NCI-H226 (cell line): ENCODE results near the gene IFI30.

Experiments used
- DNase-seq: peaks from one replicate; pipeline ENCODE4 v3.0.0-alpha.2; 2015

IFI30 gene

DNA sequence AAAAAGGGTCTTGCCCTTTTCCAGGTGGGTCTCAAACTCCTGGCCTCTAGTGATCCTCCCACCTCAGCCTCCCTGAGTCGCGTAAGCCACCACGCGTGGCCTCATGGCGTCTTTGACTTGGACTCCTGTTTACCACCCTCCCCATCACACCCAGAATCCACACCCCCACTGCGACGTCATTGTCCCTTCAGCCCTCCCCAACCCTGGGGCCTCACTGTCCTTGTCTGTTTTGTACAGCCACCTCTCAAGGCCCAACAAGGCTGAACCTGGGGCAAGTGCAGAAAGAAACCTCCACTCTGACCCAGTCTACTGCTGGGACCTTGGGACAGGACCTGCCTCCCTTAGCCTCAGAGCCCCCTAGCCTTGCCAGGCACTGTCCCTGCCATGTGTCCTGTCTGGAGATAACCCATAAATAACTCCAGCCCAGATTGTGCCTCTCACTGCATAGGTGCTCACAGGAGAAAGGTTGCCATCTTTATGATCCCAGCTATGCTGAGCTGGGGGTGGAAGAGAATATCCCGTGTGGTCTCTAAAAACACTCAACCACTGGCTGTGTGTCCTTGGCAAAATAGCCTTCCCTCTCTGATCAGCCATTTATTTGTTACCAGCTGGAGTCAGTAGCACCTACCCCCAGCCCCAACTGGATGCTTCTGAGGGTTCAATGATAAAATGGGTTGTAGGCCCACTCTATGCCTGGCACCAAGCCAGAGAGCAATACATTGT lies 1.8 kb upstream of the IFI30 start:
- no peak for DNase-seq

DNA sequence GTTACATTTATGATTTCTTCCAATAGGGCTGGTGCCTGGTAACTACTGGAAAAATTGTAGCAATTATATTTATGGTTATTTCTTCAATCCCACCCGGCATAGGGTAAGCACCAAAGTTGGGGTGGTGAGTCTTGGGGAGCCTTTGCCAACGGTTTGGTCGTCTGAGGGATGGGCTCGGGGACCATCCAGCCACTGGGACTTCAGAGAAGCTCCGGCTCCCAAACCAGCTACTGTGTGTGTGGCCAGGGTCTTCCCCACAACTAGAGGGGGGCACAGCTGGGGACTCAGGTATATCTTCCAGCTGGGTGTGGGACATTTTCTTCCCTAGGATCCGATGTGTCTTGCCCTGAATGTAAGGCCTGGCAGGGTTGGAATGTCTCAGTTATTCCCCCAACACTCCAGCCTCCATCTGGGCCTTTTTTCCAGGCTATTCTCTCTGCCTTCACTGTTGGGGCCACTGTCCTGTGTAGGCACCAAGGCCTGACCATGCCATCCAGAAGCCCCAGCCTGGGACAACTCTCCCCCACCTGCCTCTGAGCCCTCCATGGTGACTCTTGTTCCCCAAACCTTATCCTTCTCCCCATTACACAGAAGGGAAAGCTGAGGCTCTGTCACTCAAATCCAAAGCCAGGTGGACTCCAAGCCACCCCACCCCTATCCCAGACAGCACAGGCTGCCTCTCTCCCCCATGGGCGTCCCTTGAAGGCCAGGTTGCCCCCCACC lies 1.1 kb upstream of the IFI30 start:
- DNase-seq = no peak

DNA sequence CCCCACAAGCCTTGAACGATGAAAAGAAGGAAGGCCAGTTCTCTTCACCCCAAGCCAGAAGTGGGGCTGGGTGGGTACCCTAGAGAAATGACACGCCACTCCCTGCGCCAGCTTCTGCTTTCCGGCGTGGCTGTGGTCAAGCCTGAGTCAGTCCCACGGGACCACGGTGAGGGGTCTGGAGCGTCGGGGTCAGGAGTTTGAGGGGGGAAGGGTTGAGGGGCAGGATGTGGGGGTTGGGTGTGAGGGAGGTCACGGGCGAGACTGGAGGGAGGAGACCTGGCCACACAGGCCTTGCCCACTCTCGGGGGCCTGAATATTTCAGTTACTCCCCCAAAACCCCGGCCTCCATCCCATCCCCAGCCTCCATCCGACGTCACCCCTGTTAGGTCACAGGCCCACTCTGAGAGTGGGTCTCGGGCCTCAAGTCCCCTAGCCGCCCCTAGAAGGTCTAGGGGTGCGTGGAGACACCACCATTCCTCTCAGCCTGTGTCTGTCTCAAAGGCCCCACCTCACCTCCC lies 500 bp upstream of the IFI30 start:
- DNase-seq = no peak

DNA sequence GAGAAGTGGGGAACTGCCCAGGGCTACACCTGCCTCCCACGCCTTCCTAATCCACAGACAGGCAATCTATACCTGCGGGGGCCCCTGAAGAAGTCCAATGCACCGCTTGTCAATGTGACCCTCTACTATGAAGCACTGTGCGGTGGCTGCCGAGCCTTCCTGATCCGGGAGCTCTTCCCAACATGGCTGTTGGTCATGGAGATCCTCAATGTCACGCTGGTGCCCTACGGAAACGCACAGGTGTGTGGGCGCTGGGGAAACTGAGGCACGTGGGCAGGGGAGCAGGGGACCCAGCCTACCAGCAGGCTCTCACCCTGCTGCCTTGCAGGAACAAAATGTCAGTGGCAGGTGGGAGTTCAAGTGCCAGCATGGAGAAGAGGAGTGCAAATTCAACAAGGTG lies 1.4 kb downstream of the IFI30 start:
- no peak for DNase-seq

DNA sequence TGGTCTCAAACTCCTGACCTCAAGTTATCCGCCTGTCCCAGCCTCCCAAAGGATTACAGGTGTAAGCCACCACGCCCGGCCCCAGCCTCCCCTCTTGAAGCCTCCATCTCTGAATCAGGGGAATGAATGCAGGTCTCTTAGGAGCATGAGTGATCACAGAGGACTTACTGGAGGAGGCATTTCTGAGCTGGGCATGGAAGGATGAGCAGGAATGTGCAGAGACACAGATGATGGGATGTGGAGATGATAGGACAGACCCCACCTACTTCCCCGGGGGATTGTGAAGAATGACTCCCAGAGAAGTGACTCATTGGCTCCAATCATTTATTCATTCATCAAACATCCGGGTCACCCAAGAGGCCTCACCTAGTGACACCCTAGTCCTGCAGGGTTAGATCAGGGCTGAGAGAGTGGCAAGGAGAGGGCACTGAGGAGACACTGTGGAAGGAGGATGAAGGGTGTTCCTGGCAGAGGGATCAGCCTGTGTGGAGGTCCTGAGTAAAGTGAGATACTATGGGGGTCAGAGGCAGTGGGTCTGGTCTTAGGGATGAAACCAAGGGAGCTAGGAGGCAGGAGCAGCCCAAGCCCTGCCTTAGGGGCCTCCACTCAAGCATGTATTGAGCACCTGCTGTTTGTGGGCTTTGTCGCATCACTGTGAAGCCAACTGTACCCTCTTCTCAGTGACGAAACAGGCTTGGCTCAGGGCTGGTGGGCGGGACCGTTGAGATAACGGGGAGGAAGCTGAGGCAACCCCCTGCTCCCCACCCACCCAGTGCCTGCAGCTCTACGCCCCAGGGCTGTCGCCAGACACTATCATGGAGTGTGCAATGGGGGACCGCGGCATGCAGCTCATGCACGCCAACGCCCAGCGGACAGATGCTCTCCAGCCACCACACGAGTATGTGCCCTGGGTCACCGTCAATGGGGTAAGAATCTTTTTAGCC lies 3.0 kb downstream of the IFI30 start:
- DNase-seq = no peak

DNA sequence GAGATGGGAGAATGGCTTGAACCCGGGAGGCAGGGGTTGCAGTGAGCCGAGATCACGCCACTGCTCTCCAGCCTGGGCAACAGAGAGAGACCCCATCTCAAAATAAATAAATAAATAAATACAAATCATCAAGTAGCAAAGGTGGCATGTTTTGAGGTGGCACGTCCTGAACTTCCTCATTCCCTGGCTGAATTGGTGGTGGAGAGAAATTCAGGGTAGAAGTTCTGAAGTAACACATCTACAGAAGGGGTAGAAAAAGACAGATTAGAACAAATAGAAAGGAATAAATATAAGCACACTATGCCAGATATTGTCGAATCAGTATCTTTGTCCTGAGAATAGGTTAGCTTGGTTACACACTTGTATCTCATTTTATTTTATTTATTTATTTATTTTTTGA lies 6.3 kb downstream of the IFI30 start:
- no peak for DNase-seq

DNA sequence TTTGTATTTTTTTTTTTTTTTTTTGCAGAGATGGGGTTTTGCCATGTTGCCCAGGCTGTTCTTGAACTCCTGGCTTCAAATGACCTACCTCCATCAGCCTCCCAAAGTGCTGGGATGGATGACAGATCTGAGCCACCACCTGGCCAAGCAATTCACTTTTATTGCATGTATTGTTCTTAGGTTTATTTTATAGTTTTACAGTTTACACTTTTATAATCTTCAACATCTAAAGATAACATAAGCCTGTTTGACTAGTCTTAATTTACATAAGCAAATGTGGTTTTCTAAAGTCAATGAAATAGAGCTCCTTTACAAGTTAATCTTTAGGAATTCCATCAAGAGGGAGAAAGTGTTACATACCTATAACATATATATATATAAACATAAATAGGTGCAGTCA lies 9.9 kb downstream of the IFI30 start:
- no peak for DNase-seq

DNA sequence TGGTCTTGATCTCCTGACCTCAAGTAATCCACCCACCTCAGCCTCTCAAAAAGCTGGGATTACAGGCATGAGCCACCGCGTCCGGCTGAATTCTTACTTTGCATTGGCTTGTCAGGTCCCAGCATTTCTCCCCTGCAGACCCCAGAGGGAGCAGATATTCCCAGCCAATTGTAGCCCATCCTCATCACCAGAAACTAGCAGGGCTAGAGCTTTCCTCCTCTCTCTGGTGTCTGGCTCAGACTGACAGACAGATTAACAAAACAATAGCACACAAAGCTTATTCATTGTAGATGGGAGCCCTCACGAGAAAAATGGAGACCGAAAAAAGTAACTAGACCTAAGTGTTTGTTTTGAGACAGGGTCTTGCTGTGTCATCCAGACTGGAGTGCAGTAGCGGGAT lies 11.9 kb downstream of the IFI30 start:
- DNase-seq = no peak

DNA sequence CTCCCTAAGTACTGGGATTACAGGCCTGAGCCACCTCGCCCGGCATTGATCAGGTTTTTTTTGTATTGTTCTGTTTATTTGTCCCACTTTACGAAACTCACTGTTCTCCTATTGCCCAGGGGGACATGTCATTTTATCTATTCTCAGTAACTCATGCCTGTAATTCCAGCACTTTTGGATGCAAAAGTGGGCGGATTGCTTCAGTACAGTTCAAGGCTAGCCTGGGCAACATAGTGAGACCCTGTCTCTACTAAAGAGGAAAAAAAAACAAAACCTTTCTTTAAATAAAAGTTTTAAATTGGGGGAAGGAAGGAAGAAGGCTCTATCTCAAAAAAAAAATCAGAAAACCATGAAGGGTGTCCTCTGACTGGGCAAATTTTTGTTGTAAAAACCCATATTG lies 16.7 kb downstream of the IFI30 start:
- DNase-seq = no peak

DNA sequence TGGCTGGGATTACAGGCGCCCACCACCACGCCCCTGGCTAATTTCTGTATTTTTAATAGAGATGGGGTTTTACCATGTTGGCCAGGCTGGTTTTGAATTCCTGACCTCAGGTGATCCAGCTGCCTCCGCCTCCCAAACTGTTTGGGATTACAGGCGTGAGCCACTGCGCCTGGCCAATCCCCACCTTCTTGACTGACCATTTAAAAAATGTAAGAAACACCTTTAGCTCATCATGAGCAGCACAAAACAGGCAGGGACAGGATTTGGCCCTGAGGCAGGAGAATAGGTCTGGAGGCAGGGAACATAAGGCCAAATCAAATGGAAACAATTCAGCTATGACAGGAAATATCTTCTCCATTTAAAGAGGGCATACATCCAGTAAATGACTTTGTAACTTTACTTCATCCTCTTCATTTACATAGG lies 18.0 kb downstream of the IFI30 start:
- no peak for DNase-seq

DNA sequence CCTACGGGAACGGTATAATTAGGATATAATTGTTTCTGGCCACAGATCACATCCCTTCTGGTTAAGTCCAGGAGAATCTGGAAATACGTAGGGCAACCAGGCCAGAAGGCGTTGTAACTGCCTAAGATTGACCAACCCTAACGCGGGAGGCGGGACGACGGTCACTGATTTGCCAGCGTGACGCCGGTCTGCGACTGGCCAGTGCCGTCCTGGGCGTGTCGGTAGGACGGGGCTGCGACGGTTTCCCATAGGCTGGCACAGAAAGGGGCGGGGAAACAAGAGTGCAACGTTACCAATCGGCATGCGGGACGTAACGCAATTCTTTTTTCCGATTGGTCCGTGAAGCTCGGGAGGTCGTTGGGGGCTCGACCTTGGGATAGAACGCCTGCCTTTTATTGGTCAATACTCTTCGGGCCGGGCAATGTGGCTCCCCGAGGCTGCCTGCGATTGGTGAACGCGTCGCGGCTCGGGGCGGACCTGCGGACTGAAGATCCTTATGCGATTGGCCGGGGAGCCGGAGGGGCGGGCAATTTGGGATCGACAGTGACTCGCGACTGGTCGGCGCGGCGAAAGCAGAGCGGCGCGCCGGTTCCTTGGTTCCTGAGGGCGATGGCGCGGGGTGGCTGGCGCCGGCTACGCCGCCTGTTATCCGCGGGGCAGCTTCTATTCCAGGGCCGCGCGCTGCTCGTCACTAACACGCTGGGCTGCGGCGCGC lies 19.2 kb downstream of the IFI30 start, which contains the start of gene MPV17L2:
Gene MPV17L2, plus strand, starts transcription at position 546 of the 715 bp plus-strand sequence. Its CDS starts 64 bp downstream, at position 610.
- DNase-seq = peak; percentile 100

DNA sequence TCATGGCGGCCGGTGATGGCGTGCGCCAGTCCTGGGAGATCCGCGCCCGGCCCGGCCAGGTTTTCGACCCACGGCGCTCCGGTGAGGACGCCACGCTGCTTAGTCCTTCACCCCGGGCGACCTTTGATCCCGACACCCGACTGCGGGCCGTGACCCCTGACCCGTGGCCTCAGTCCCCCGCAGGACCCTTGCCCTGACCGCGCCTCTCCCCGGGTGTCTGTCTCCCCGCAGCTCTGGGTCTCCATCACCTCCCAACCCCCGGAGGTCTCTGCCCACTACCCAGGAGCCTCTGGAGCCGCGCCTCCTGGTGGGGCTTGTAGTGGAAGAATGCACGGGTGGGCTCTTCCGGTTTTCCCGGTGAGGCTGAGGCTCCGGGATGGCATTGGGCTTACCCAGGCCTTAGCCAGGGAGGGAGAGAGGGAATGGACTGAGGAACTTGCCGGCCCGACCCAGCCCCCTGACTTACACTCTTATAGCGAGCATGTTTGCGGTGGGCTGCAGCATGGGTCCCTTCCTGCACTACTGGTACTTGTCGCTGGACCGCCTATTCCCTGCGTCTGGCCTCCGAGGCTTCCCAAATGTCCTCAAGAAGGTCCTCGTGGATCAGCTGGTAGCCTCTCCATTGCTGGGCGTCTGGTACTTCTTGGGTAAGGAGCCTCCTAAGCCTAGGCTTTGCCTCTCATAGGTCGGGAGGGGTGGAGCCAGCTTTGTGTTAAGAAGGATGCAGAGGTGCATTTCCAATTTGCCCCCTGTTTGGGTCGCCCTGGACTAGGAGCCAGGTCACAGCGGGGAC lies 20.0 kb downstream of the IFI30 start:
- no peak for DNase-seq

DNA sequence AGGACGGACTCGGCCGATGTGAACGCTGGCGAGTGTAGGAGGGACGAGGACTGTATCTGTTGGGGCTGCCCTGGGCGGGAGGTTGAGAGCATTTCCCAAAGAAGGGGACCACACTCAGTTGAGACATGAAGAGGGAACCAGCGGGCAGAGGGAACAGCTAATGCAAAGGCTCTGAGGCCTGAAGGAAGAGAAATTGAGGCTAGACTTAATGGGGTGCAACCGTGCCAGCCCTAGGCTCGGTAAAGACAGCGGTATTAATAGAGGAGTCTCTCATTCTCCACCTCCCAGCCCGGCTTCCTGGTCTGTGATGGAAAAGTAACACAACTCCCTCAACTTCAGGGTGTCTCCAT lies 20.5 kb downstream of the IFI30 start:
- DNase-seq = no peak

DNA sequence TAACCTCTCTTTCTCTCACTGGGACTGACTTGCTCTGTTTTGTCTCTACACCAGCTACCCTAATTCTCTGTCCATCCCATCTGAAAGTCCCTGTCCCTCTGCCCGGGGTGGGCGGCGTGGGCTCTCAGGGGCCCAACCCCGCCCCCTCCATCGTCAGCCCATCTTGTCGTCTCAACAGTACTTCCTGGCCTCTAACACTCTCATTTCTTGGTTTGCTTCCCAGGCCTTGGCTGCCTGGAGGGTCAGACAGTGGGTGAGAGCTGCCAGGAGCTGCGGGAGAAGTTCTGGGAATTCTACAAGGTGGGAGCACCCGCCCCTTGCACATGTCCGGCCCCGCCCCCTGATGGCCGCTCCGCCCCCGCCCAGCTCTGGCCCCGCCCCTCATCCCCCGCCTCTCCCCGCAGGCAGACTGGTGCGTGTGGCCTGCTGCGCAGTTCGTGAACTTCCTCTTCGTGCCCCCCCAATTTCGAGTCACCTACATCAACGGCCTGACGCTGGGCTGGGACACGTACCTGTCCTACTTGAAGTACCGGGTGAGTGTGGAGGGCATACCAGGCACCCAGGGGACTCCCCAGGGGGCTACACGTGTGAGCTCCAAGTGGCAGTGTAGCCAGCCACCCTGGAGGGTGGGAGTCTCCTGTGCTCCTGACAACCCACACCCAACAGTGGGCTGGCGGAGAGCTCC lies 21.1 kb downstream of the IFI30 start:
- DNase-seq = peak; percentile 76

DNA sequence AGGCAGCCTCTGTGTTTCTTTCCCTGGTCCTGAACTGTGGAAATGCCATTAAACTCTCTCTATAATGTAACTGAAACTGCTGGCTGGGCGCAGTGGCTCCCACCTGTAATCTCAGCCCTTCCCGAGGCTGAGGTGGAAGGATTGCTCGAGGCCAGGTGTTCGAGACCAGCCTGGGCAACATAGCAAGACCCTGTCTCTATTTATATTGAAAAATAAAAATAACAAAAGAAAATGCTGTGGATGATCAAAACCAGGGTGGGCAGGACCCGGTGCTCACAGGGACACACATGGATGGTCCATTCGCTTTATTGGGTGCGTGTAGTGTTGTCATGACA lies 22.9 kb downstream of the IFI30 start:
- DNase-seq = no peak

DNA sequence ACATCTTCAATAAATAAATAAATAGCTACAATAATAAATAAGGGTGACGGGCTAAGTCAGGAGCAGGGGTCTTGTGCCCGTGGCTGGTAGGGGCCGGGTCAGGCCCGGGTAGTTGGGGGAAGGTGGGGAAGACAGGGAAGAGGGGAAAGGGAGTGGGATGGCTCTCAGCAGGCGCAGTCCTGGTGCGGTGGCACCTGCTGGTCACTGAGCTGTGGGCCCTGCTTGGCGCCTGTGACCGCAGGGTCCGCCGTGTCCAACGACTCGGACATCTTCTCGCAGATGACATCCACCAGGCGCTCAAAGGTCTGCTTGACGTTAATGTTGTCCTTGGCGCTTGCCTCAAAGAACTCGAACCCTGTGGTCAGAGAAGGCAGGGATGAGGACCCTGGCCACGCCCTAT lies 23.7 kb downstream of the IFI30 start:
- no peak for DNase-seq

DNA sequence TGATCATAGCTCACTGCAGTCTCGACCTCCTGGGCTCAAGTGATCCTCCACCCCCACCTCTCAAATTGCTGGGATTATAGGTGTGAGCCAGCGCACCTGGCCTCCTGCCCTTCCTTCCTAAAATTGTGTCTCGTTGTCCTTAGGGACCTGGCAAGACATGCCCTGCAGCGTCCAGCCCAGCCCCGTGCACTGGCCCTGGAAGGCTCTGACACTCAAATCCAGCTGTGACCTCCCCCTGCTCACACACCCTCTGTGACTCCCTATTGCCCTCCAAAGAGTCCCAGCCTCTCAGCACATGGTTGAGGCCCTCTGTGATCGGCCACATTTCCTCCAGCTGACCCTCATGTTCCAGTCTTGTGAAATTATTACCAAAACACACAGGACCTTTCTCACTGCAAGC lies 24.3 kb downstream of the IFI30 start:
- DNase-seq = no peak

DNA sequence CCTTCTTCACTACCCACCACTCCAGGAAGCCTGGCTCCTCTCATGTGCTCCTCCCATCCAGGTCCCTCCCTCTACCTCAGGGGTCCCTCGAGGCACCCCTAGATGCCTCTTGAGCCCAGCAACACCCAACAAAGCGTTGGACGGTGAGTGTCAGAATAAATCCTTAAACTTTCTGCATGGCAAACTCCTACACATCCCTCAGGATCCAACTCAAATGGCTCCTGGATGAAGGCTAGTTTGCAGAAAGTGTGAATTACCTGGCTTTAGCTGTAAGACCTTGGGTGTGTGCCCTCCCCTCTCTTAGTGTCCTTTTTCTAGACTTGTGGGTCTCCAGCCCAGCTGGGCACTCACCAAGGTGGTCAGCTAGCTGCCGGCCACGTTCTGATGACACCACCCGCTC lies 24.8 kb downstream of the IFI30 start:
- no peak for DNase-seq

DNA sequence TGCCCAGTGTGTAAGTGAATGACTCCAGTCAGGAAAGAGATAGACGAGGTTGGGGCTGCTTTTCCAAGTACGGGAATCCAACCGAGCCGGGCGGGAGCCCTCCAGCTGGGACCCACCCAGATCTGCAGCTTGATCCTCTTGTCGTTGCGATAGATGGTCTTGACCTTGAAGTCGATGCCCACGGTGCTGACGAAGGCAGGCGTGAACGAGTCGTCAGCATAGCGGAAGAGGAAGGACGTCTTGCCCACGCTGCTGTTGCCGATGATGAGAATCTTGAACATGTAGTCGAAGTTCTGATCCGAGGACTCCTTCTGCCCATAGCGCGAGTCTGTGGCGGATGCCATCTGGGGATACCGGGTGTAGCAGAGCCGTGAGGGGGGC lies 28.8 kb downstream of the IFI30 start:
- no peak for DNase-seq

DNA sequence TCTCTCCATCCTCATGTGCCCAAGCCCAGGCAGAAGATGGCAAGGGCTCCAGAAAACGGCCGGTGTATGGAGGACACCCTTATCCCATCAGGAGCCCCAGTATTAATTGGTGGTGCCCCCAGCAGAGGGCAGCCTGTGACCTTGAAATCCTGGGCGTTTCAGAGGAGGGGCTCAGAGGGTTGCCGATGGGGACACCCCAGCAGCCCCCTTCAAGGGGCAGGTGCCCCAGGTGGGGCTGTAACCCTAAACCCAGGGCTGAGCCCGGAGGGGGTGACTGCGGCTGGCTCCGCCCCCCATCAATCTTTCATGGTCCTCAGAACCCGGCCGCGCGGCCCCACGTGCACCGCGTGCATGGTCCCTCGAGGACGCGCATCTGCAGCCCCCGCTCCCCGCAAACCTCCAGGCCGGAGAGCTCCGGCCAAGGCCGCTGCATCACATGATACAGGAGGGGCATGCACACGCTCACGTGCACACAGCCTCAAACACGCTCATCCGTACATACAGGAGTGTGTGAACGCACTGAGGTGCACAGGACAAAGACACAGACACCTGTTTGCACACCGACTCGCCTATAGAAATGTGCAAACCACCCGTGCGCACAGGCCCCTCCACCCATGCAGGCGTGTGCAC lies 29.3 kb downstream of the IFI30 start:
- no peak for DNase-seq

DNA sequence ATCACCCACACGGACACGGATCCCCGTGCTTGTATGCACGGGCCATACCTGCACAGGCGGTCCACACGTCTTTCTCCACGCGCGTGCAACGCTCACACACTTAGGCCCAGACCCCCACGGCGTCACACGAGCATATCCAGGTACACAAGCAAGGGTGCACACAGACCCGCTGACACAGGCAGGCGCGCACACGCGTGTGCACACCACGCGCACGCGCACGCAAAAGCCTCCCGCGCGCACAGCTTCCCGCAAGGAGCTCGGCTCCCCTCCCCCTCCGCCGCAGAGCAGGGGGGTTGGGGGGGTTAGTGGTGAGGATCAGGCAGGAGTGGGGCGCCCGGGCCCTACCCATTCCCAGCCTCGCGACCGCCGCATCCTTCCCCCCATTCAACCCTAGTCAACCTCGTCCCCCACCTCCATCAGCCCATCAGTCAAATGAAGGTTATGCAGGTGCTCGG lies 29.8 kb downstream of the IFI30 start:
- DNase-seq = no peak
